ENCODE results near the gene ARHGAP26.

ARHGAP26 gene

GRCh38 chr5:142910128-142910527 lies 140.0 kb downstream of the ARHGAP26 start:
- peaks cover 9 to 52% of the 10 kb centered on the region in 2 donors for H3K36me3 ChIP-seq (ENCODE audit: control insufficient read depth in 1 of 2, insufficient read depth in 2 of 2, low read length in 2 of 2)
- no peak overlapping the region for H3K27ac ChIP-seq (ENCODE audit: low read depth, low read length)
- no peak overlapping the region for H3K4me3 ChIP-seq (ENCODE audit: low read depth in 1 of 2, low read length in 2 of 2)
- H3K9ac ChIP-seq (ENCODE audit: low read depth in 1 of 2, low read length in 2 of 2): no peak overlapping the region
- H3K4me1 ChIP-seq (ENCODE audit: control insufficient read depth in 1 of 2, insufficient read depth in 2 of 2, low read length in 2 of 2): no peaks in the 10 kb centered on the region
- no peaks in the 10 kb centered on the region for H3K27me3 ChIP-seq (ENCODE audit: control insufficient read depth in 1 of 2, insufficient read depth in 2 of 2, low read length in 2 of 2)
- no peaks in the 10 kb centered on the region for H3K9me3 ChIP-seq (ENCODE audit: control insufficient read depth in 1 of 2, low read length in 2 of 2)

- H3K27me3 ChIP-seq (ENCODE audit: control insufficient read depth in 1 of 2, insufficient read depth in 2 of 2, low read length in 2 of 2): no peaks in the 10 kb centered on the region
- peaks cover 7 to 48% of the 10 kb centered on the region in 2 donors for H3K36me3 ChIP-seq (ENCODE audit: control insufficient read depth in 1 of 2, insufficient read depth in 2 of 2, low read length in 2 of 2)
- no peaks in the 10 kb centered on the region for H3K4me1 ChIP-seq (ENCODE audit: control insufficient read depth in 1 of 2, insufficient read depth in 2 of 2, low read length in 2 of 2)
- H3K4me3 ChIP-seq (ENCODE audit: low read depth in 1 of 2, low read length in 2 of 2): no peak overlapping the region
- H3K27ac ChIP-seq (ENCODE audit: low read depth, low read length): no peak overlapping the region
- no peaks in the 10 kb centered on the region for H3K9me3 ChIP-seq (ENCODE audit: control insufficient read depth in 1 of 2, low read length in 2 of 2)
- no peak overlapping the region for H3K9ac ChIP-seq (ENCODE audit: low read depth in 1 of 2, low read length in 2 of 2)
These were observed 141.0 kb downstream of the ARHGAP26 start for GRCh38 chr5:142911170-142911569.

- no peaks in the 10 kb centered on the region for H3K27me3 ChIP-seq (ENCODE audit: control insufficient read depth in 1 of 2, insufficient read depth in 2 of 2, low read length in 2 of 2)
- no peak overlapping the region for H3K4me3 ChIP-seq (ENCODE audit: low read depth in 1 of 2, low read length in 2 of 2)
- H3K9ac ChIP-seq (ENCODE audit: low read depth in 1 of 2, low read length in 2 of 2): no peak overlapping the region
- H3K4me1 ChIP-seq (ENCODE audit: control insufficient read depth in 1 of 2, insufficient read depth in 2 of 2, low read length in 2 of 2): no peaks in the 10 kb centered on the region
- no peaks in the 10 kb centered on the region for H3K9me3 ChIP-seq (ENCODE audit: control insufficient read depth in 1 of 2, low read length in 2 of 2)
- H3K36me3 ChIP-seq (ENCODE audit: control insufficient read depth in 1 of 2, insufficient read depth in 2 of 2, low read length in 2 of 2): peaks cover 3 to 42% of the 10 kb centered on the region in 2 donors
- H3K27ac ChIP-seq (ENCODE audit: low read depth, low read length): no peak overlapping the region
These were observed 141.6 kb downstream of the ARHGAP26 start for GRCh38 chr5:142911775-142912174.

GRCh38 chr5:142913728-142914338 lies 143.7 kb downstream of the ARHGAP26 start:
- Histone ChIP-seq H3K36me3 (ENCODE audit: control insufficient read depth in 1 of 2, insufficient read depth in 2 of 2, low read length in 2 of 2) (peaks cover 3 to 23% of the 10 kb centered on the region in 2 donors), H3K9ac (ENCODE audit: low read depth in 1 of 2, low read length in 2 of 2) (no peak overlapping the region), H3K4me3 (ENCODE audit: low read depth in 1 of 2, low read length in 2 of 2) (no peak overlapping the region), H3K27me3 (ENCODE audit: control insufficient read depth in 1 of 2, insufficient read depth in 2 of 2, low read length in 2 of 2) (no peaks in the 10 kb centered on the region), H3K27ac (ENCODE audit: low read depth, low read length) (no peak overlapping the region), H3K4me1 (ENCODE audit: control insufficient read depth in 1 of 2, insufficient read depth in 2 of 2, low read length in 2 of 2) (no peaks in the 10 kb centered on the region), H3K9me3 (ENCODE audit: control insufficient read depth in 1 of 2, low read length in 2 of 2) (no peaks in the 10 kb centered on the region)

- no peaks in the 10 kb centered on the region for H3K27me3 ChIP-seq (ENCODE audit: control insufficient read depth in 1 of 2, insufficient read depth in 2 of 2, low read length in 2 of 2)
- no peak overlapping the region for H3K27ac ChIP-seq (ENCODE audit: low read depth, low read length)
- H3K4me3 ChIP-seq (ENCODE audit: low read depth in 1 of 2, low read length in 2 of 2): no peak overlapping the region
- peaks cover 0 to 7% of the 10 kb centered on the region in 2 donors for H3K4me1 ChIP-seq (ENCODE audit: control insufficient read depth in 1 of 2, insufficient read depth in 2 of 2, low read length in 2 of 2)
- H3K9me3 ChIP-seq (ENCODE audit: control insufficient read depth in 1 of 2, low read length in 2 of 2): no peaks in the 10 kb centered on the region
- peaks cover 3 to 23% of the 10 kb centered on the region in 2 donors for H3K36me3 ChIP-seq (ENCODE audit: control insufficient read depth in 1 of 2, insufficient read depth in 2 of 2, low read length in 2 of 2)
- H3K9ac ChIP-seq (ENCODE audit: low read depth in 1 of 2, low read length in 2 of 2): no peak overlapping the region
These were observed 144.9 kb downstream of the ARHGAP26 start for GRCh38 chr5:142915038-142915437.

- Histone ChIP-seq H3K27ac (ENCODE audit: low read depth, low read length) (no peak overlapping the region), H3K4me3 (ENCODE audit: low read depth in 1 of 2, low read length in 2 of 2) (no peak overlapping the region), H3K4me1 (ENCODE audit: control insufficient read depth in 1 of 2, insufficient read depth in 2 of 2, low read length in 2 of 2) (peaks cover 6 to 7% of the 10 kb centered on the region in 2 donors), H3K9ac (ENCODE audit: low read depth in 1 of 2, low read length in 2 of 2) (no peak overlapping the region), H3K9me3 (ENCODE audit: control insufficient read depth in 1 of 2, low read length in 2 of 2) (no peaks in the 10 kb centered on the region), H3K27me3 (ENCODE audit: control insufficient read depth in 1 of 2, insufficient read depth in 2 of 2, low read length in 2 of 2) (no peaks in the 10 kb centered on the region), H3K36me3 (ENCODE audit: control insufficient read depth in 1 of 2, insufficient read depth in 2 of 2, low read length in 2 of 2) (peaks cover 3 to 23% of the 10 kb centered on the region in 2 donors)
These were observed 145.7 kb downstream of the ARHGAP26 start for GRCh38 chr5:142915813-142916424.

- H3K9ac ChIP-seq (ENCODE audit: low read depth in 1 of 2, low read length in 2 of 2): no peak overlapping the region
- H3K36me3 ChIP-seq (ENCODE audit: control insufficient read depth in 1 of 2, insufficient read depth in 2 of 2, low read length in 2 of 2): peaks cover 3 to 11% of the 10 kb centered on the region in 2 donors
- H3K9me3 ChIP-seq (ENCODE audit: control insufficient read depth in 1 of 2, low read length in 2 of 2): no peaks in the 10 kb centered on the region
- peaks cover 7 to 11% of the 10 kb centered on the region in 2 donors for H3K4me1 ChIP-seq (ENCODE audit: control insufficient read depth in 1 of 2, insufficient read depth in 2 of 2, low read length in 2 of 2)
- no peak overlapping the region for H3K27ac ChIP-seq (ENCODE audit: low read depth, low read length)
- H3K27me3 ChIP-seq (ENCODE audit: control insufficient read depth in 1 of 2, insufficient read depth in 2 of 2, low read length in 2 of 2): no peaks in the 10 kb centered on the region
- no peak overlapping the region for H3K4me3 ChIP-seq (ENCODE audit: low read depth in 1 of 2, low read length in 2 of 2)
These were observed 148.9 kb downstream of the ARHGAP26 start for GRCh38 chr5:142918959-142919635.

GRCh38 chr5:142920849-142921612 lies 150.9 kb downstream of the ARHGAP26 start:
- no peak overlapping the region for H3K9ac ChIP-seq (ENCODE audit: low read depth in 1 of 2, low read length in 2 of 2)
- H3K36me3 ChIP-seq (ENCODE audit: control insufficient read depth in 1 of 2, insufficient read depth in 2 of 2, low read length in 2 of 2): peaks cover 0 to 4% of the 10 kb centered on the region in 2 donors
- H3K4me1 ChIP-seq (ENCODE audit: control insufficient read depth in 1 of 2, insufficient read depth in 2 of 2, low read length in 2 of 2): peaks cover 7 to 11% of the 10 kb centered on the region in 2 donors
- no peak overlapping the region for H3K4me3 ChIP-seq (ENCODE audit: low read depth in 1 of 2, low read length in 2 of 2)
- no peaks in the 10 kb centered on the region for H3K9me3 ChIP-seq (ENCODE audit: control insufficient read depth in 1 of 2, low read length in 2 of 2)
- H3K27ac ChIP-seq (ENCODE audit: low read depth, low read length): no peak overlapping the region
- no peaks in the 10 kb centered on the region for H3K27me3 ChIP-seq (ENCODE audit: control insufficient read depth in 1 of 2, insufficient read depth in 2 of 2, low read length in 2 of 2)

- Histone ChIP-seq H3K36me3 (ENCODE audit: control insufficient read depth in 1 of 2, insufficient read depth in 2 of 2, low read length in 2 of 2) (peaks cover 0 to 4% of the 10 kb centered on the region in 2 donors), H3K9ac (ENCODE audit: low read depth in 1 of 2, low read length in 2 of 2) (no peak overlapping the region), H3K4me1 (ENCODE audit: control insufficient read depth in 1 of 2, insufficient read depth in 2 of 2, low read length in 2 of 2) (peaks cover 7 to 11% of the 10 kb centered on the region in 2 donors), H3K9me3 (ENCODE audit: control insufficient read depth in 1 of 2, low read length in 2 of 2) (no peaks in the 10 kb centered on the region), H3K27ac (ENCODE audit: low read depth, low read length) (no peak overlapping the region), H3K27me3 (ENCODE audit: control insufficient read depth in 1 of 2, insufficient read depth in 2 of 2, low read length in 2 of 2) (no peaks in the 10 kb centered on the region), H3K4me3 (ENCODE audit: low read depth in 1 of 2, low read length in 2 of 2) (no peak overlapping the region)
These were observed 152.2 kb downstream of the ARHGAP26 start for GRCh38 chr5:142922223-142922952.

All from duodenal mucosa (tissue), 2 donors.